Activated CD4-positive, alpha-beta T cell treated with anti-CD3 and anti-CD28 coated beads, Interleukin-2, amount 50 U/mL, for 4 hours (primary cell): ENCODE data around the gene GINS2.

ENCODE experiments used
- DNase-seq, 2 experiments: peaks; one replicate each; pipeline ENCODE4 v3.0.0-alpha.2; 2020

GINS2 gene

DNA sequence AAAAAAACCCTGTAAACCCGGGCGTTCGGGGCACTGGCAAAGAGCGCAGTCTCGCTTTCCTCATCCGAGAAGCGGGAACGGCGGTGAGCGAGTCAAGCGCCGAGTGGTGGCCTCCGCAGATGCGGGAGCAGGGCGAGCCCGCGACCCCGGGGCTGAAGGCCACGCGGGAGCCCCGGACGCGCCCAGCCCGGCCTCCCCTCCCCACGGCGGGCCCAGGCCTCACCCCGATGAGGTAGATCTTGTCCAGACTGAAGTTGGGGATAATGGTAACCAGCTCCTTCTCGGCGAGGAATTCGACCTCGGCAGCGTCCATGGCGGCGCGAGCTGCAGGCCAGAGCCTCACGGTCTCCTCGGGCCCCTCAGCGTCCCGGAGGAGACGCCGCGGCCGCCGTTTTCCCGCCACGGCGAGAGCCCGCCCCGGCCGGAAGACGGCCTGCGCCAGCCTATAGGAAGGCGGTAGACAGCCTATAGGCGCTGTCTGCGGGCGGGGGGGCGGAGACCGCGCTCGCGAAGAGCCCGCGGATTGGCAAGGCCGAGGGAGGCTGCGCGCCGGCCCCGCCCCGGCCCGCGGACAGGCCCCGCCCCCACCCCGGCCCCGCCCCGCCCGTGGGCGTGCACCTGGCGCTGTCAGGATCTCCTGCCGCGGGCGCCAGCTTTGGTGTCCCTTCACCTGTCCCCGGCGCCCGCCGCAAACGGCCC, at the start of gene GINS2:
Gene GINS2, minus strand, starts transcription at position 369 of the 699 bp plus-strand sequence. Its CDS starts 56 bp downstream, at position 313.
- DNase-seq, result peak; percentile 82 to 88

- no peak for DNase-seq
Measured at GRCh38 chr16:85736921-85737320, 48.2 kb upstream of the GINS2 start.

- no peak for DNase-seq
Measured at GRCh38 chr16:85735946-85736345, 47.2 kb upstream of the GINS2 start.

DNA sequence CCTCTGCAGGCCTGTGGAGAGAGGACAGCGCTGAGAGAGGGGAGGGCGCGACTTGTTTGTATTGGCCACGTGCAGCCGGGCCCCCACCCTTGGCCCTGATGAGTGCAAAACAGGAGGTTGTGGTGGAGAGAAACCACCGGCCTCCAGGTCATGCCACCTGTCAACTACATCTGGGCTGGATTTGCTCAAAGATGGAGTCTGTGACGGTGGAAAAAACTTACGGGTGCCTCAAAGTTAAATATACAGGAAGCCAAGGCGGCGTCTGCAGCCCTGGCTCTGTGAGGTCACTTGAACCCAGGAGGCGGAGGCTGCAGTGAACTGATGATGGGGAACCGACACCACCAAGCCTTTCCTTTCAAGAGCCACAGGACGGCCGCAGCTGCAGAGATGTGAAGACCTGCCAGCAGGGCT, 46.5 kb upstream of the GINS2 start:
- DNase-seq, result peak in 1 of 2 experiments; percentile 5

GRCh38 chr16:85734311-85735017, 45.7 kb upstream of the GINS2 start:
- DNase-seq, result no peak

DNA sequence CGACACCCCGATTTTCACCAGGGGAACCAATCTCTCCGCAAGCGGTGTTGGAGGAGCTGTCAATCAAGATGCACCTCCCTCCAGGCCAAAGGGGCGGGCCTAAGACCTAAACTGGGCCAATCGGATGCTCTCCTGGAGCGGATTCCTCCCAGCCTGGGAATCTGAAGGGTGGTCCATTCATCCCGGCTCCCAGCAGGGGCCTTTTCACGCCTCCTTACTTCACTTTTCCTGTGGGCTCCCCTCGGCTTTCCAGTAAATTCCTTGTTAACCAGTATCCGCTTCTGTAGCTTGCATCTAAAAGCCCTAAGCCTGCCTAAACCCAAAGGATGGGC, 45.1 kb upstream of the GINS2 start:
- no peak for DNase-seq

- DNase-seq, result no peak
Measured at GRCh38 chr16:85733155-85733838, 44.5 kb upstream of the GINS2 start.

- no peak for DNase-seq
Measured at GRCh38 chr16:85731179-85731578, 42.4 kb upstream of the GINS2 start.

DNA sequence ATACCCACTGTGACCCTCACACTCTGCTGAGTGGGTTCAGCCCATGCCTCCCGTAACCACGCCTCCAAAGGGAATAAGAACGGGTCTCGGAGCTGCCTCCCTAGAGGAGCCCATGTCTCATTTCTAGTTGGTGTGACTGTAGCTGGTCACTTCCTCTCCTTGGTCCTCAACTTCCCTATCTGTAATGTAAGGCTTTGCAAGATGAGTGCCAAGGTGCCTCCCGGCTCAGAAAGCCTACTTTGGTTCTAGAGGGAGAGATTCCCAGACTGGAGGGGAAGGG, 41.4 kb upstream of the GINS2 start:
- DNase-seq, result no peak

- no peak for DNase-seq
Measured at GRCh38 chr16:85729452-85730185, 40.9 kb upstream of the GINS2 start.

GRCh38 chr16:85728879-85729278, 40.1 kb upstream of the GINS2 start:
- DNase-seq, result no peak

- no peak for DNase-seq
Measured at GRCh38 chr16:85724936-85725335, 36.2 kb upstream of the GINS2 start.

DNA sequence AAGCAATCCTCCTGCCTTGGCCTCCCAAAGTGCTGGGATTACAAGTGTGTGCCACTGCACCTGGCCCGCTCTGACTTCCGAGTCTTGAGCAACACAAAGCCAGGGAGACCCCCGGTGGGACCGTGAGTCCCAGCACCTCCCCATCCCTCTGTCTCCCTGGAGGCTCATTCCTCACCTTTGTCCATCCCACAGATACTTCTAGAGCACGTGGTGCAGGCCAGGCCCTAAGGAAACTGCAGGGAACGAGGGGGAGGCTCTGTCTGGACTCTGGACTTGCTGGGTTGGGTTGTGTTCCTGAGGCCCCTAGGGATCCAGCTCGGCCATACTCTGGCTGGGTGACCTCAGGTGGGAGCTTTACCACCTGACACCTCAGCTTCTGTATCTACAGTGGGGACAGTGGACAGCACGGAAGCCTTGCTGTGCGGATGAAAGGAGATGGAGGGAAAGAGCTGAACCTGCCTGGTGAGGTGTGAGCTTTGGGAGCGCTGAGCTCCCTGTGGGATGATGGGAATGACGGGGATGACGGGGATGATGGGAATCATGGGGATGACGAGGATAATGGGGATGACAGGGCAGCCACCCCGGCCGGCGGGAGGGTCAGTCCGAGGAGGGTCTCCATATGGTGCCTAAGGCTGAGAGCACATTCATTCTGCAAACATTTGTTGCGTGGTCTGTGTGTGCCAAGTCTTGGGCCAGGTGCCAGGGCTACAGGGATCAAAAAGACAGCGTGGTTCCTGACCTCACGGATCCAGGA, 35.5 kb upstream of the GINS2 start:
- no peak for DNase-seq

GRCh38 chr16:85722128-85722893, 33.6 kb upstream of the GINS2 start:
- DNase-seq, result no peak

GRCh38 chr16:85720302-85720637, 31.5 kb upstream of the GINS2 start:
- DNase-seq, result no peak

GRCh38 chr16:85719605-85720301, 31.0 kb upstream of the GINS2 start:
- DNase-seq, result no peak

GRCh38 chr16:85718682-85719081, 29.9 kb upstream of the GINS2 start:
- no peak for DNase-seq

GRCh38 chr16:85718153-85718477, 29.4 kb upstream of the GINS2 start:
- DNase-seq, result no peak

DNA sequence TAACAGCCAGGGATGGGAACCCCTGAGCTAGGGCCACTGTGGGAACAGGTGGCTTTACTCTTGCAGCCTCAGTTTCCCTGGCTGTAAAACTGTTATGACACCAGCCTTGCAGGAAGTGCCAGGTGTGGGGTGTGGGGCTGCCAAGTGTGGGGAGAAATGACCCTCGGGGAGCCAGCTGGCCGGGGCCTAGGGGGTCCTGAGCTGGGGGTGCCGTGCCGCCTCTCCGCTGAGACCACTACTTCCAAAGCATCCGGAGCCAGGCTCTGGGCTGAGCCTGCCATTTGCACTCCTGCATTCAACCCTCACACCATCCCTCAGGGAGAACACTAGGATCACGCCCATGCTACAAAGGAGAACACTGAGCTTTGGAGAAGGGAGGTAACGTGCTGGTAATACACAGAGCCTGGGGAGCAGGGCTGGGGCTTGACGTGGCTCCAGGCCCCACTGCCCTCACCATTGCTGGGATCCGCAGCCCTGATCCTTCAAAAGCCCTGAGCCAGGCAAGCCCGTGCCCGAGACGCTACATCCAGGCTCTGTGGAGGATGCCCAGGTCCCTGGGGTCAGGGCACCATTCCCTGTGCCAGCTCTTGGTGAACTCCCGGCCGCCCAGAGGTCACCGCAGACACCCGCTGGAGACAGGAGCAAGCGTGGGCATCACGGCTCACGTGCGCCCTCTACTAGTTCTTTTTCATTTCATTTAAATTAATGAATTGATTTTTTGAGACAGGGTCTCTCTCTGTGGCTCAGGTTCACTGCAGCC, 28.8 kb upstream of the GINS2 start:
- DNase-seq, result peak; percentile 30 to 31

GRCh38 chr16:85716680-85717038, 27.9 kb upstream of the GINS2 start:
- DNase-seq, result no peak
